ENCODE results near the gene TFDP1. TPM values are rescaled to one million over a fixed set of nuclear protein-coding genes. Genes with fewer than 3 reads are reported as not detected.

The TFDP1 gene
- total RNA-seq, 1 experiment from 2014 or later = 107 TPM

- BruUV-seq (replicated peaks) = no TSS peak
These were observed 20.1 kb upstream of the TFDP1 start for GRCh38 chr13:113564331-113565023.

GRCh38 chr13:113565526-113566226 is 18.9 kb upstream of the TFDP1 start:
- ChIA-PET CTCF (no interaction called here), POLR2A (ENCODE audit: unreplicated experiment) (interaction anchor here (0.7 kb wide), 1 partner anchor 23 kb away, joined by 14 read pairs; no protein-coding TSS in a partner anchor)
- Histone ChIP-seq H3K4me3 (no peak overlapping the region), H3K4me2 (no peak overlapping the region), H3K27ac (no peak overlapping the region), H3K79me2 (ENCODE audit: low read depth) (no peaks in the 10 kb centered on the region), H3K36me3 (ENCODE audit: low read depth) (no peaks in the 10 kb centered on the region), H3K27me3 (ENCODE audit: insufficient read depth, low read depth) (no peaks in the 10 kb centered on the region), H3F3A (ENCODE audit: insufficient read depth, low read depth) (0 out of 2 replicates have a peak, but pooled peaks cover 7% of the 10 kb centered on the region), H3K9me2 (ENCODE audit: insufficient read depth) (no peaks in the 10 kb centered on the region), H3K4me1 (replicated peaks; ENCODE audit: insufficient read depth) (no peaks in the 10 kb centered on the region), H2AFZ (no peak overlapping the region), H3K9me3 (ENCODE audit: insufficient read depth, low read depth) (no peaks in the 10 kb centered on the region), H4K20me1 (ENCODE audit: insufficient read depth) (no peaks in the 10 kb centered on the region)
- no peak for TF ChIP-seq EZH2 (IDR thresholded peaks at IDR 0.05; ENCODE audit: low read depth)
- TF ChIP-seq CTCF (conservative IDR thresholded peaks at IDR 0.05) = no peak
- peak in 1 of 2 experiments; percentile 9 for DNase-seq
- BruUV-seq (replicated peaks) = no TSS peak
- intact Hi-C loops (cut with micrococcal nuclease; ENCODE audit: unreplicated experiment) = no loop called here

More at GRCh38 chr13:113564331-113565023, 20.1 kb upstream of the TFDP1 start:
- CTCF ChIA-PET = no interaction called here
- no peaks in the 10 kb centered on the region for H3K27me3 ChIP-seq (ENCODE audit: insufficient read depth, low read depth)
- intact Hi-C loops (cut with micrococcal nuclease; ENCODE audit: unreplicated experiment) = loop anchor here (5.0 kb wide), 1 partner anchor 107 kb away; no protein-coding TSS in a partner anchor
- no peaks in the 10 kb centered on the region for H3K9me3 ChIP-seq (ENCODE audit: insufficient read depth, low read depth)
- TF ChIP-seq CTCF (conservative IDR thresholded peaks at IDR 0.05) (no peak), EZH2 (IDR thresholded peaks at IDR 0.05; ENCODE audit: low read depth) (no peak)
- H3K9me2 ChIP-seq (ENCODE audit: insufficient read depth) = no peaks in the 10 kb centered on the region
- H3K79me2 ChIP-seq (ENCODE audit: low read depth) = no peaks in the 10 kb centered on the region
- H4K20me1 ChIP-seq (ENCODE audit: insufficient read depth) = no peaks in the 10 kb centered on the region
- 0 out of 2 replicates have a peak, but pooled peaks cover 7% of the 10 kb centered on the region for H3F3A ChIP-seq (ENCODE audit: insufficient read depth, low read depth)
- POLR2A ChIA-PET (ENCODE audit: unreplicated experiment) = no interaction called here
- no peaks in the 10 kb centered on the region for H3K4me1 ChIP-seq (replicated peaks; ENCODE audit: insufficient read depth)
- H3K4me3 ChIP-seq = no peak overlapping the region
- H2AFZ ChIP-seq = no peak overlapping the region
- DNase-seq = no peak
- no peak overlapping the region for H3K4me2 ChIP-seq
- H3K27ac ChIP-seq = no peak overlapping the region
- H3K36me3 ChIP-seq (ENCODE audit: low read depth) = no peaks in the 10 kb centered on the region

- H3K4me3 ChIP-seq = no peak overlapping the region
- TF ChIP-seq EZH2 (IDR thresholded peaks at IDR 0.05; ENCODE audit: low read depth) (no peak), CTCF (conservative IDR thresholded peaks at IDR 0.05) (no peak)
- no TSS peak for BruUV-seq (replicated peaks)
- POLR2A ChIA-PET (ENCODE audit: unreplicated experiment) = interaction anchor here (0.7 kb wide), 1 partner anchor 23 kb away, joined by 14 read pairs; no protein-coding TSS in a partner anchor
- H2AFZ ChIP-seq = no peak overlapping the region
- 0 out of 2 replicates have a peak, but pooled peaks cover 7% of the 10 kb centered on the region for H3F3A ChIP-seq (ENCODE audit: insufficient read depth, low read depth)
- no peaks in the 10 kb centered on the region for H3K79me2 ChIP-seq (ENCODE audit: low read depth)
- no peaks in the 10 kb centered on the region for H3K27me3 ChIP-seq (ENCODE audit: insufficient read depth, low read depth)
- H3K4me2 ChIP-seq = no peak overlapping the region
- no peaks in the 10 kb centered on the region for H4K20me1 ChIP-seq (ENCODE audit: insufficient read depth)
- no peak overlapping the region for H3K27ac ChIP-seq
- no peaks in the 10 kb centered on the region for H3K4me1 ChIP-seq (replicated peaks; ENCODE audit: insufficient read depth)
- no peaks in the 10 kb centered on the region for H3K36me3 ChIP-seq (ENCODE audit: low read depth)
- CTCF ChIA-PET = no interaction called here
- H3K9me2 ChIP-seq (ENCODE audit: insufficient read depth) = no peaks in the 10 kb centered on the region
- DNase-seq = no peak
- H3K9me3 ChIP-seq (ENCODE audit: insufficient read depth, low read depth) = no peaks in the 10 kb centered on the region
- intact Hi-C loops (cut with micrococcal nuclease; ENCODE audit: unreplicated experiment) = no loop called here
These were observed 18.4 kb upstream of the TFDP1 start for GRCh38 chr13:113566227-113566561.
